Suprapubic skin (tissue), 4 donors: ENCODE measurements around the gene SLC22A2. TPM values are rescaled to one million over a fixed set of nuclear protein-coding genes. Genes with fewer than 3 reads are reported as not detected.

Experiments used
- DNase-seq, 2 donors: peaks; one replicate each; pipeline ENCODE4 v3.0.0-alpha.2; 2019; ENCODE audit warnings: low spot score in 2 of 2
- H3K27ac ChIP-seq: fragments of 200-600 bp; sonication (generic); one replicate; pipeline ENCODE4 v1.5.1; 2019
- H3K27me3 ChIP-seq: fragments of 200-600 bp; sonication (generic); one replicate; pipeline ENCODE4 v1.5.1; 2019
- H3K36me3 ChIP-seq: fragments of 200-600 bp; sonication (generic); one replicate; pipeline ENCODE4 v1.5.1; 2019
- H3K4me1 ChIP-seq: fragments of 200-600 bp; sonication (generic); one replicate; pipeline ENCODE4 v1.5.1; 2019
- H3K4me3 ChIP-seq: fragments of 200-600 bp; sonication (generic); one replicate; pipeline ENCODE4 v1.5.1; 2019; ENCODE audit warnings: mild to moderate bottlenecking
- H3K9me3 ChIP-seq: fragments of 200-600 bp; sonication (generic); one replicate; pipeline ENCODE4 v1.5.1; 2019
- CTCF ChIP-seq, 2 donors: fragments of 200-600 bp in 1 of 2; fragments of 450-650 bp in 1 of 2; sonication (generic) in 1 of 2; IDR thresholded peaks; one replicate each; pipeline ENCODE4 v1.5.1; 2016 to 2019; ENCODE audit warnings: antibody characterized with exemption in 2 of 2, mild to moderate bottlenecking in 1 of 2, moderate library complexity in 1 of 2
- EP300 ChIP-seq: sonication (generic); formaldehyde crosslinking; IDR thresholded peaks from one replicate; pipeline ENCODE4 v1.6.1; 2017; ENCODE audit warnings: antibody characterized with exemption
- POLR2A ChIP-seq, 2 donors: fragments of 450-650 bp; IDR thresholded peaks; one replicate each; pipeline ENCODE4 v1.6.1; 2017; ENCODE audit warnings: antibody characterized with exemption in 2 of 2, mild to moderate bottlenecking in 2 of 2, moderate library complexity in 2 of 2
- POLR2AphosphoS5 ChIP-seq, 3 donors: sonication (generic); formaldehyde crosslinking; IDR thresholded peaks; one replicate each; pipeline ENCODE4 v1.6.1; 2017; ENCODE audit warnings: antibody characterized with exemption in 3 of 3
- WGBS: methylation state at CpG from one replicate; pipeline ENCODE4 v1.1.5; 2018; 5-methylcytosine and 5-hydroxymethylcytosine counted together
- total RNA-seq, 4 donors: library from RNA; depleted of rRNA; stranded (reverse); fragments of >200 nt; gene quantifications; one replicate each; pipeline ENCODE4 v1.1.0, GENCODE V29; 2016

Gene SLC22A2
- total RNA-seq, 4 donors from 2014 or later: not detected

DNA sequence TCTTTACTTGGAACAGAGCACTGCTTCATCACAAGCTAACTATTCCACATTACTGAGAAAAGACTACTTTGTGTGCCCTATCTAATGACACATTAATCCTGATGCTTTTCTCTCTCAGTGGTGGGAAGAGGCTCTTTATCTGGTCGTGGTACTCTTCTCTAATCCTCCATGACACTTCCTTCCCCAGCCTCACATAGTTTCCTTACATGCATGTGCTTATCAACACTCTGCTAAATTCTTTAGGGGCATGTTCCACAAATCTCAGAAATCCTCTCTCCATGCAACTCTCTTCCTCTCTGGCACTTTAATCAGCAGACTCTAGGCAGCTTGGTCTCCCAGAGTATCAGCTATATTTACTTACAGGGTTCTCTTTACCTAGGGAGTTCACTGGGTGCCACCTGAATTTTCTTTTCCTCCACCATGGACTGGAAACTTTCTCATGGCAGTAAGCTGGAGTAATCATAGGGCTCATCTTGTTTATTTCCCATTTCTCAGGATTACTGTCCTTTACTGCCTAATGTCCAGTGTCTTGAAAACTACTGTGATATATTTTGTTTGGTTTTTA, 27.0 kb upstream of the SLC22A2 start:
- WGBS: 33% methylated on average over 1 of the region's 1 CpG
- H3K4me1 ChIP-seq: no peaks in the 10 kb centered on the region
- no peak for TF ChIP-seq POLR2A (IDR thresholded peaks at IDR 0.05)
- TF ChIP-seq CTCF (IDR thresholded peaks at IDR 0.05): no peak
- TF ChIP-seq POLR2AphosphoS5 (IDR thresholded peaks at IDR 0.05): no peak
- TF ChIP-seq EP300: no peak

GRCh38 chr6:160284575-160284974, 26.0 kb upstream of the SLC22A2 start:
- 87% methylated on average over 2 of the region's 2 CpGs for WGBS
- no peak overlapping the region for H3K4me3 ChIP-seq
- DNase-seq: no peak
- TF ChIP-seq EP300 (no peak), CTCF (IDR thresholded peaks at IDR 0.05) (no peak), POLR2AphosphoS5 (IDR thresholded peaks at IDR 0.05) (no peak), POLR2A (IDR thresholded peaks at IDR 0.05) (no peak)
- no peaks in the 10 kb centered on the region for H3K27me3 ChIP-seq
- no peaks in the 10 kb centered on the region for H3K9me3 ChIP-seq
- H3K36me3 ChIP-seq: no peaks in the 10 kb centered on the region
- H3K27ac ChIP-seq: no peak overlapping the region
- H3K4me1 ChIP-seq: no peaks in the 10 kb centered on the region

More for the DNA sequence above, 27.0 kb upstream of the SLC22A2 start:
- no peak overlapping the region for H3K4me3 ChIP-seq
- no peaks in the 10 kb centered on the region for H3K27me3 ChIP-seq
- no peak overlapping the region for H3K27ac ChIP-seq
- no peaks in the 10 kb centered on the region for H3K36me3 ChIP-seq
- H3K9me3 ChIP-seq: no peaks in the 10 kb centered on the region
- no peak for DNase-seq

- no peak overlapping the region for H3K27ac ChIP-seq
- no peaks in the 10 kb centered on the region for H3K27me3 ChIP-seq
- no peak overlapping the region for H3K4me3 ChIP-seq
- no peaks in the 10 kb centered on the region for H3K36me3 ChIP-seq
- H3K4me1 ChIP-seq: no peaks in the 10 kb centered on the region
- H3K9me3 ChIP-seq: no peaks in the 10 kb centered on the region
- TF ChIP-seq CTCF (IDR thresholded peaks at IDR 0.05) (no peak), POLR2A (IDR thresholded peaks at IDR 0.05) (no peak), EP300 (no peak), POLR2AphosphoS5 (IDR thresholded peaks at IDR 0.05) (no peak)
- 73% methylated on average over 1 of the region's 1 CpG for WGBS
- DNase-seq: no peak
These were observed 23.8 kb upstream of the SLC22A2 start for GRCh38 chr6:160282444-160282843.

- Histone ChIP-seq H3K27ac (no peak overlapping the region), H3K4me1 (no peaks in the 10 kb centered on the region), H3K4me3 (no peak overlapping the region), H3K36me3 (no peaks in the 10 kb centered on the region), H3K27me3 (no peaks in the 10 kb centered on the region), H3K9me3 (no peaks in the 10 kb centered on the region)
- 51% methylated on average over 2 of the region's 2 CpGs for WGBS
- TF ChIP-seq EP300: no peak
- no peak for TF ChIP-seq POLR2A (IDR thresholded peaks at IDR 0.05)
- no peak for TF ChIP-seq CTCF (IDR thresholded peaks at IDR 0.05)
- no peak for TF ChIP-seq POLR2AphosphoS5 (IDR thresholded peaks at IDR 0.05)
- no peak for DNase-seq
These were observed 21.2 kb upstream of the SLC22A2 start for GRCh38 chr6:160279850-160280249.

GRCh38 chr6:160278786-160279310, 20.2 kb upstream of the SLC22A2 start:
- Histone ChIP-seq H3K9me3 (no peaks in the 10 kb centered on the region), H3K4me3 (no peak overlapping the region), H3K36me3 (no peaks in the 10 kb centered on the region), H3K27me3 (no peaks in the 10 kb centered on the region), H3K4me1 (no peaks in the 10 kb centered on the region), H3K27ac (peak overlapping the region; percentile 53)
- TF ChIP-seq POLR2AphosphoS5 (IDR thresholded peaks at IDR 0.05) (no peak), CTCF (IDR thresholded peaks at IDR 0.05) (no peak), POLR2A (IDR thresholded peaks at IDR 0.05) (no peak), EP300 (no peak)
- 41% methylated on average over 12 of the region's 12 CpGs for WGBS
- no peak for DNase-seq
